GM21737 (cell line): ENCODE results near the gene SEMA3C.

Source experiments
- ATAC-seq: cut with Tn5 transposase; IDR thresholded peaks from one replicate; pipeline ENCODE4 v1.9.1; 2021; ENCODE audit warnings: mild to moderate bottlenecking, moderate library complexity; ENCODE audit not compliant: unreplicated experiment

SEMA3C gene

DNA sequence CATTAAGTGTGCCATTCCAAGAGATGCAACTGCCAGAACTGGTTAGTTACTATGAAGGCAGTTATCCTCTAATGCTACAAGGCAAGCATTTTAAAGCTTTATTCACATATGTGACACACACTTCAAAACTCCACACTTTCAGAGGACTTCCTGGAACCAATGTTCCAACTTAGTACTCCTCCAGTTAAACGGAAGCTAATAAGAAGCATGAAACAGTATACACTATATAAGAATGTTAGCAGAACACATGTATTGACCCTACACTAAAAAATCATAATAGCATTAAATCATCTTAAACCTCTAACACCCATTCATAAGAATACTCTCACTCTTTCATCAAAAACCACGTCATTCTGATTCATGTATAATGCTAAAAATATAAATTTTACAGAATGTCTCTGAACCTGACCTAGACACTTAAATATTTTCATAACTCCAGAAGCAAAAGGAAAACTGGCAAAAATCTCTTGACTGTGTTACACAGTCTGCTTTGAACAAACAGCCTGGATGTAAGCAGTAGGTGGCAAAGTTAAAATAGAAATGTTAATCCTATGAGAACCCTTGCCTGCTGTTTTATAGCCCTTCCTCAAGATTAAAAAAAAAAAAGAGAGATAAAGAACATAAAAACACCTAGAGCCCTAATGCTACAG, 135.0 kb downstream of the SEMA3C start:
- ATAC-seq, result no peak

DNA sequence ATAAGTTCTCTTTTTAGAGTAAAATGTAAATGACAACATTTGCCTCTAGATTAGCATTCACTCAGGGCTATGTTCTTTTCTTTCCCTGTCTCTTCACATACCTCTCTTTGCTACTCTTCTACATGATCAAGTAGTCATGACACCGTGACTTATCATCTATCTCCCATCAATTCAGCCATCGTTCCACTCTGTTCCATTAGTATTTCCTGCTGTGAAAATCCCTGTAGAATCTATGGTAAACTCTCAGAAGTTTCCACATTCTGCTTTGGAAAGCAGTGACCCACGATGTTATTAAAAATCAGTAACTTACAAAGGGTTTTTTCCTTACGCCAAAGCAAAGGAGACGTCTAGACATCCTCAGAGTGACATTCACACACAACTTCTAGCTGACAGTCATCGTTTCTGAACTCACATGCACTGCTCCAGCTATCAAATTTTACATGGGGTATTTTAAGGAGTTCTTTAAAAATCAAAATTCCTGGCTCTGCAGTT, 135.6 kb downstream of the SEMA3C start:
- ATAC-seq, result no peak

DNA sequence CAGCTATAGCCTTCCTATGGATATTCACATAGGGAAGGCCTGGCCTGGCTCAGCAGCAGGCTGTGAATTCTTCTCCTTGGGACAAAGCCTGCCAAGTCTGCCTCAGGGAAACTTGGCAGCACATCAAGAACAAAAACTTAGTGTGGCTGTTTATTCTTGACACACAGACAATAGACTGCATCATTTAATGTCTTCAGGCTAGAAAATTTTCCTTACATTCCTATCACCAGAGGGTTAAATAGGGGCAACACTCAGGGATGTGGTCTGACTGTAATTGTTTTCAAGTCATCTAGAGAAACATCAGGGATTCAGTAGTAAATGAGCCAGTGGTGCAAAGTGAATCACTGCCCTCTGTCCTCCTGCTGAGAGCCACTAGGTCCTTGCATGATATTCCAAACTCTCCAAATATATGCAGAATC, 137.3 kb downstream of the SEMA3C start:
- no peak for ATAC-seq

DNA sequence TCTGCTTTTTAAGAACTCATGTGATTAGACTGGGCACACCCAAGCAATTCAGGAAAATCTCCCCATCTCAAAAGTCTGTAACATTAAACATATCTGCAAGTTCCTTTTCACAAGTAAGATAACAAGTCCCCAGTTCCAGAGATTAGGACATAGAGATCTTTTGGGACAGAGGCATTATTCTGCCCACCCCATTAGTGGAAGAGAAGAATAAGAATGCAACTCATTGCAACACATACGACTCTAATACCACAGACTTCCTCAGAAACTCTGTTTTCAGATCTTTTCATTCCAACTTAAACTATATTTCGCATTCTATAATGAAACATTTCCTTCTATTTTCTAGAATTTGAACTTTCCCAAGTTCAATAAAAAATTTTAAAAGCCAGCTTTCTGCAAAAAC, 137.7 kb downstream of the SEMA3C start:
- ATAC-seq, result no peak

DNA sequence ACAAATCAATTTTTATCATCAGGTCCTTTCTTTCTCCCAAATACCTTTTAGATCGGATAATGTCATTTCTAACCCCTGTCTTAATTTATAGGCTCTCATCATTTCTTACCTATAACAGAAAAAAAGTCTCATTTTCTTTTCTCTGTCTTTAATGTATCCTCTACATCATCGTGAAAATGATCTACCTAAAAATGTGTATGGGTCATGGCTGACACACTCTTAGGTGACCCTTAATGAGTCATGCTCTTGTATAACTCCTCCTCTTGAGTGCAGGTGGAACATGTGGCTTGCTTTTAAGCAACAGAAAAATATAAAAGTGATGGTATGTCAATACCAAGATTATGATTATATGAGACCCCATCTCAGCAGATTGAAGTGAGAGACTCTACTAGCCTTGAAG, 139.4 kb downstream of the SEMA3C start:
- no peak for ATAC-seq

DNA sequence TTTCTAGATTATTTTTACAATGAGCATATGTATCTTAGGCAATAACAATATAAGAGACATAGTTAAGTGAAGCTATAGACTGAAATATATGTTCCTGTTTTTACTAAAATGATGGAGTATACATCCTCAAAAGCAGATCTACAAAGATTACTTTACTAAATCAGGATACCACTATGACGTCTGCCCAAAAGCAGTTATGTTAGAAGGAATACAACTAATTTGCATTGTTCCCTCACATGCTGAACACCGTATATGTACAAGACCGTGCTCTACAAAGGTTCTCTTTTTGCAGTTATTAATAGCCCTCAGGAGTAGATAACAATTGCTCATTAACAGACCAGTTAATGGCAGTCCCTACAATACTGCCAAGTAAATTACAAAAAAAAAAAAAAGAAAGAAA, 143.0 kb downstream of the SEMA3C start:
- ATAC-seq, result no peak

DNA sequence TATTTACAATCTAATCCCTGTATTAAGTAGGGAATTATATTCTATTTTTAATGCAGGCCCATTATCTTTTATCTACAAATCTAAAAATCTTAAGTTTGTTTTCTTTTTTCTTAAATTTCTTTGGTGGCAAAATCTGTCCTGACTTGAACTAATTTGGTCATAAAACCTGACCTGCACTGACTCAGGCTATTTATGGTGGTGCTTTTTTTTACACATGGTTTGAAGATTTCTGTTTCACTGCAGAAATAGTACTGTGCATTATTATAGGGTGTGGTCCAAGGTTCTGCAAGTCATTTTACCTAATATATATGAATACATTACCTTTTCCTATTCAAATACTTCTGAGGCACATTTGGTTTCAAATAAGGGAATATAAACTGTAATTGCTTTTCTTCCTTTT, 143.4 kb downstream of the SEMA3C start:
- ATAC-seq, result no peak

DNA sequence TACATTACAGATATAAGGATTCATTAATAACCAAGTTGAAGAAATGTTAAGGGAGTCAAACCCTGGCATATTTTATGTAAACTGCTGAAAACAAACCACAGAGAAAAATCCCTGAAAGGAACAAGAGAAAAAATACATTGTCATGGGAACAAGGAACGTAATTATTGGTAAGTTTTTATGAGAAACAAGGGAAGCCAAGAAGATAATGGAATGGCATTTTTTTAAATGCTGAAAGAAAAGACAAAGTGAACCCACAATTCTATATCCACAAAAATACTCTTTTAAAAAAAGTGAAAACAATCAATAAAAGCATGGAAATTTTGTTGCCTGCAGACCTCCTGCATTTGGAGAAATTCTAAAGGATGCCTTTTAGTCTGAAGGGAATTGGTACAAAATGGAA, 144.0 kb downstream of the SEMA3C start:
- no peak for ATAC-seq

DNA sequence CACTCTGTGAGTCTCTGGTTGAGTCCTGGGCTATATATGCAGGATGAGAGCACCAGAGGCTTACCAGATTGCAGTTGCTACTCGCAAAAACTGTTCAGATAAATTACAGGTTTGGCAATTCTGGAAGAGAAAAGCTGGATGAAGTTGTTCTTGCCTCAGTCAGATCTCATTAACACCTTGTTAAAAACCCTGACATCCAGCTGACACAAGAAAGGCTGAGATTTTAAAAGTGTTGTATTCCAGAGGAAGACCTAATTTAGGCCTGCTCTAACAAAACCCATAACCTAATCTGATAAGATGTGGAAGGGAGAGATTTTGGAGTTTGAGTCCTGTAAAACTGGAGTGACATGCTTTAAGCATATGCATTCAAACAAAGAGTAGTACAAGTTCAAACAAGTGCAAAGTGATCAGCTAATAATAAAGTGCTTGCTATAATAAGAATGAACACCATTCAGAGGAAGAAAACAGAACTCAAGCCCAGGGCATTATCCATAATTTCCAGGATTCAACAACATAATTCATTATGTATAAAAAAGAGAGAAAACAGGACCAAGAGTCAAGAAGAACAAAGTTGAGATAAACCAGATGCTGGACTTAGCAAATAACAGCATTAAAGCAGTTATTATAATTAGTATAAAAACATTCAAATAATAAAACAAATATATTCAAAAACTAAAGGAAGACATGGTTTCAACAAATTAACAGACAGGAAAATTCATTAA, 144.9 kb downstream of the SEMA3C start:
- ATAC-seq, result no peak

DNA sequence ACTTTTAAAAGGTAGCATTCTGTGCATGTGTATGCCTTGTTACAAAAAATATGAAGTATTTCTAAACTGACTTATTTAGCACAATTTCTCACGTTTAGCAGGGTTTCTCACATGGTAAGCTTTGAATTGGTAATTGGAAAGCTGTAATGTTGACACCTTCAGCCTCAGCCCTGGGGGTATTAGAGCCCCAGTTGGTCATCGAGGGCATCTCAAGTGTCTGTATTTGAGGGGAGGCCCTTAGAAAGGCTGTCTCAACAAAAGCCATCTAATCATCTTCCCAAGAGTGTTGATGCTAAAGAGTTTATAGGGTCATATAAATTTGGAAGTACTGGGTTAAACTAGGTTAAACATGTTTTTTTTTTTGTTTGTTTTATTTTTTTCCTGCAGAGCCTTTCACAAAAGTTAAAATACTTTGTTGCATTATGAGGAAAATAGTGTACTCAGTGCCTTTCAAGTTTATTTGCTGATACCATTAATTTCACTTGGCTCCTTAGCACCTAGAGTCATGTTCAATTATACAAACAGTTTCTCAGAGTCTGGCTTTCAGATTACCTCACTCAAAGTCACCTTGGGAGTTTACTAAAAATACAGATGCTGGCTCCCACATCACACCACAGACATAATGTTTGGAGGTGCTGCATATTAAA, 146.4 kb downstream of the SEMA3C start:
- no peak for ATAC-seq

DNA sequence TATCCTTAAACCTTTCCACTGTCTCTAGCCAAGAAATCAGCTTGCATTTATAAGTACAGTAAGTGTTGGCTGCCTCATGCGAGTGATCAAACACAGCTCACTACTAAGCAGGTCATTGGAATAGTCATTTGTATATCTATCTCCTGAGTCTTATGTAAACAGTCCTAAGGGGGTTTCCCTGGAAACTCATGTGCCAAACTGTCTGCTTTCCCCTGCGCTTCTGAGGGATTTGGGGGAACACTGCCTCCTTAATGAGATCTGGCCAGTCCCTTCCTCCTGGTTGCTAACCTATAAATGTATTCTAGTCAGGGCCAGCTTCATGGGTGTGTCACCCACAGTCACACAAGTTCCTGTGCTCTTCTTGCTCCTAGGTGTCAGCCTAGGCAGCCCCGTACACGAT, 147.3 kb downstream of the SEMA3C start:
- no peak for ATAC-seq

DNA sequence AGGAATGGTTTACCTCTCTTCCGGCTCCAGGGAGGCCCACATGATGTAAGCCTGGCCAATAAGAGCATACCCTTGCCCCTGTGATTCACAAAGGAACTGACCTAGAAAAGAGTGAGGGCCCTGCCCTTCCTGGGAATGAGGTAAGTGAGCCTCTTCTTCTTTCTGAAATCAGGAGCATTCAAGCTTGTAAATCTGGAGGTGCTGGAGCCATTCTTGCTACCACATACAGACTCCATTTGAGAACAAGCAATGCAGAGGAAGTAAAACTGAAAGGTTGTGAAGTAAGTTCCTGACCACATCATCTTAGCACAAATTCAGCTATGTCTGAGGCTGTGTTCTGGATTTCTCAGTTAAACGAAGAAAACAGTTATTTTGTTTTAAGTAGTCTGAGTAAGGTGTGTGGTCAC, 148.2 kb downstream of the SEMA3C start:
- no peak for ATAC-seq

DNA sequence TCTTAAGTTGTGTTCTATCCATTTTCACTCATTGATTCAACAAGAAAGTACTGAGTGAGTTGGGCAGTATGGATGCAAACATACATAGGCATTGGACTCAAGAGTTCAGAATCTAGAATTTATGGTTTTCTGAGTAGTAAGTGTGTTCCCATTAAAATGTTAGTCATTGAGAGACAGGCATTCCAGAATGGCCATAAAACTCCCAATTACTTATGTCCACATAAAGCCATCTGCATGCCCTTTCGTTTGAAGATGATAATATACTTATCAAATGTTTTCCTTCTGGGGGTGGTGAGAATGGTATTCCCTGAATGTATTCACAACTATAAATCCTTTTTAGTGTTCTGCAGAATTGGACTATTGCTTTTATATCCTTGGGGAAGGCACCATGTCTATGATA, 148.8 kb downstream of the SEMA3C start:
- ATAC-seq, result no peak

DNA sequence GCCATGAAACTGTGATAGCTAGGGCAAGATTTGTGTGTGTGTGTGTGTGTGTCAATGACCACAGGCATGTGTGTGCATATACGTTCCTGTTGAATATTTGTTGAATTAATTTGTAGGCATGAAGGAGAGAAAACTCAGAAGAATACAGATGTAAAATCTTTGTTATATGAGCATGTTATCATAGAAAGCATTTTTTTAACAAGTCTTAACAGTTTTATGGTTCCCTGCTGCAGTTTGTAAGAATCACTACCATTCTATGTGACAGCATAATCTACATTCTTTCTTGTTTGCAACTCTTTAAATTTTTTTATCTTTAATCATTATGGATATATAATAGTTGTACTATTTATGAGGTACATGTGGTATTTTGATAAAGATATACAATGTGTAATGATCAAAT, 150.1 kb downstream of the SEMA3C start:
- no peak for ATAC-seq

DNA sequence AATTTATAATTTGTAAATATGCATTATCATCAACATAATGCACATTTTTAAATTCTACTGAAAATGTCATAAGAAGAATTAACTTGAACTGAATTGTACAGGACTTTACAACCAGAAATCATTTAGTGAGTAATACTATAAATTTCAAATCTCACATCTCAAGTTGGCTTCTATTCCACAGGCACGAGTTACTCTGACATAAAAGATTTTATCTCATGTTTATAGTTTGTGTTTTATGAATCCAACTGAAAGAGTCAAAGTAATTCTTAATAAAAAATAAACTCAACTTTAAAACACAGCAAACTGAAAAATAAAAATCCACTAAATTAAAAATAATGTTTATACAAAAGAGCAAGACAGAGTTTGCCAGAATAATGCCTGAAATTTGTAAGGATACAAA, 151.2 kb downstream of the SEMA3C start:
- ATAC-seq, result no peak

DNA sequence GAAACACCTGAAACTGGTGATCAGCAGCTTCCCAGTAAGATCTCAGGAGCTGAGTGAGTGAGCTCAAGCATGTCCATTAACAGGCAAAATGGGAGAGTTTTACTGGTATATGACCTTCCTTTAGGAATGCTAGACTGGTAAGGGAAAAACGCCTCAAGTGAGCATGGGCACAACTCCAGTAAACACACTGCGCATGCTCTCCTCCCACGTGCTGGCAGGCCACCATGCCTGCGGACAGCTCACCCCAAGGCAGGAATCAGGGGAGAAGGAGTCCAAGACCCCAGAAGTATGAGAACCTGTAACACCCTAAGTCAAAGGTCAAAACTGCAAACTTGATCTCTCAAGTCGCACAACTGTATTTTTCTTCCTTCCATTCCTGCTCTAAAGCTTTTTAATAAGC, 152.1 kb downstream of the SEMA3C start:
- no peak for ATAC-seq

DNA sequence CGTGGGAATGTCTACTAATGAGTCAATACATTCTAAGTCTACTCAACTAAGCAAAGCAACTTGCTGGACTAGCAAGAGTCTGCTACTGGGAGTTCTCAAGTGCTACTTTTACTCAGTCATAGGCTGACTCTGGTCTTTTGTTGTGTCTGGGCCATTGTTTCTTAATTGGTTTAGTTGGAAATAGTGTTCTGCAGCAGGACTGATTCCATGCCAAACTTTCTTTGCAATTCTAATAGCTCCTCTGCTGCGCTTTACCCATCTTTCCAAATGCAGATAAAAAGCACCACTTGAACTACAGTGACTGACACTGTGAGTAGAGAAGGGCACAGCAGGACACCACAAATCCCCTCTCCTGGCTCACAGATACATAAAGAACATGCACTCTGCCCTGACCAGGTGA, 154.7 kb downstream of the SEMA3C start:
- ATAC-seq, result no peak

DNA sequence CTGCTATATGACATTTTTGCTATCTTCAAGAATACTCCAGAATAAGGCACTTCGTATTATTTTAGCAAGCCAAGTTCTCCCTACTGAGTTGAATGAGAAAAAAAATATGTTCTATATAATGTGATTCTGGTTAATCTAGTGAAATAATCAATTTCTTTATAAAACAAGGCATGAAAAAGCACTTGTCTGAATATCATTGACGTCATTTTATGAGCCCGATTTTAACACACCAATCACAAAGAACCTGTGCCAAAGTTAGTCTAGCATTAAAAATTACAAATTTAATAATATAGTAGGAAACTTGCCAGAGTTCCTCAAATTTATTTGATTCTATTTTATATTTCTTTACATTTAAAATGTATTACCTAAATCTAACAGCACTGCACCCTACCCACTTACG, 155.1 kb downstream of the SEMA3C start:
- no peak for ATAC-seq

DNA sequence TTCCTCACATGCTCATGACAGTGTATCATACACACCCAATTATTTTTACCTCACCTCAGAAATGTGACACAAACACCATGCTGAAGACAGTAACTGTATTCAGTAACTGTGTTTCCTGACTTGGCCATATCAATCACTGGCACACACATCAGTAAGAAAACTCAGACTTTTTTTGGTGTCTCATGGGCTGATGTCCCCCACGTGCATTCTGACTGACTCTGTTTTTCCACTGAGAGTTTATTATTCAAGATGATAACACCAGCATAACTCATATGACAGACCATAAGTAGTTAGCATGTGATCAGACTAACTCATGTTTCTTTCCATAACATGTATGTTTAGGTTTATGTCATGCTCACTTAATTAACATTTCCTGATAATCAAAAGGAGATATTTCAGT, 155.6 kb downstream of the SEMA3C start:
- ATAC-seq, result no peak

DNA sequence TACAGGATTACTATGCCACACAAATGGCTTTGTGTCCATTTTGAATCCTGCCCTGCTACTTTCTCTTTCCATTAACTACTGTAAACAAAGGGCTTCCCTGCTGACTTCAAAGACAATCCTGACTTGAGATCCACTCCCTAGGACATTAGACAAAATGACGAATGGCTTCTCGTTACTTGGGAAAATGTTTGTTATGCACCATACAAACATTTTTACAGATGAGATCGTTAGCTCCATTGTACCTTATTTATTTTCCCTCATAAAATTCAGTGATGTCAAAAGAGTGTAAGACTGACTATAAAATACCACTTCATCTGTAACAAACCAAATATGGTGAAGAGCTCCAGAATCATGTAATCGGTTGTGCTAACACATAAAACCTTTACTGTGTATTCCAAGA, 158.6 kb downstream of the SEMA3C start:
- no peak for ATAC-seq

DNA sequence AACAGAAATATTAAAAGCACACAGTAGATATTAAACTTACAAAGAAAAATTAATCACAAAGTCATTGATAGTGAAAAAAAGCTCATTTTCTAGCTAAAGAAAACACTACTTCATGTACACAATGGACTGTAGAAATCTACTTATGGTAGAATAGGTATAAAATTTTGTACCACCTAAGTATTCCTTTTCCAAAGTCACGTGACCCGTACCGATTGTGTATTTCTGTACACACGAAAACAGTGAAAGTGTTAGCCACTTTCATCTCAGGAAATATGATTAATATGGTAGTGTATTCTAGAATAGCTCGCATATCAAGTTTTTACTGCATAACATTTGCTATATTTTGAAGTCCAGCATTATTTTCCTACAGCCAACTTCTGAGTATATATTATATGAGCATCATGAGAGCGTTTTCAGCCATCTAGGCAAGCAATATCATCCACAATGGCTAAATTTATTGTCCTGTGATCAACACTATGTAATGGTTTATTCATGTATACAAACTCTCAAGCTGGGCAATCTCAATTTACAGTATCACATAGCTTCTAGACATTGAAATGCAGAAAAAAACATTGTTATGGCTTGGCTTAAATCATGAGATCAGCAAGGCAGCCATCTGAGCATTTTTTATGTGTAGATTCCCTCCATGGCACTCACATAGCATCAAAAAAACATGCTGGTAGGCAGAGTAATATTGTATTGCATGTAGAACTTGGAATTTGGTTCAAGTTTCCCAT, 165.7 kb downstream of the SEMA3C start:
- ATAC-seq, result no peak

DNA sequence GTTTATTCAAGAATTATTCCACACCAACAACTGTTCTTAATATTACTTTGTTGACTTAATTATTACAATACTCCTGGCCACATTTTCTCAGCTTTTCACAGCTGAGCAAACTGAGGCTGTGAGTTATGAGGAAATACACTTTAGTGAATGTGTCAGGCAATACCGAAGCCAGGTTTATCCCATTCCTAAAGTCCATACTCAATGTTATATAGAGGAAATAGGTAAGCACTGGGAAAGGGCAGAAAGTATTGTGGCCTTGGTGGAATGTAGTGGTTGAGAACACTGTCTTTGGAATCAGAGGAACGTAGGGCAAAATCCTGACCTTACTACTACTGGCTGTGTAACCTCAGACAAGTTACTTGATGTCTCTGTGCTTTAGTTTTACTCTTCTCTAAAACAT, 169.6 kb downstream of the SEMA3C start:
- no peak for ATAC-seq
